HepG2 (cell line): ENCODE measurements around the gene PSMA4. TPM values are rescaled to one million over a fixed set of nuclear protein-coding genes. Genes with fewer than 3 reads are reported as not detected.

Experiments used
- ELF4 ChIP-seq: sonication (generic); formaldehyde crosslinking; IDR thresholded peaks from 2 replicates; pipeline ENCODE4 v1.5.0; 2020; ENCODE audit warnings: missing genetic modification reagents, mild to moderate bottlenecking, moderate library complexity, borderline replicate concordance
- FOSL1 ChIP-seq: sonication (generic); formaldehyde crosslinking; IDR thresholded peaks from 2 replicates; pipeline ENCODE4 v1.9.0; 2021; ENCODE audit warnings: missing genetic modification reagents, borderline replicate concordance
- FOXK2 ChIP-seq: fragments of 450-650 bp; IDR thresholded peaks from 2 replicates; pipeline ENCODE4 v1.6.1; 2016
- NBN ChIP-seq: fragments of 450-650 bp; conservative IDR thresholded peaks from 2 replicates; pipeline ENCODE4 v1.6.1; 2017
- ONECUT2 ChIP-seq: sonication (generic); formaldehyde crosslinking; IDR thresholded peaks from 2 replicates; pipeline ENCODE4 v1.4.0; 2020; ENCODE audit warnings: missing genetic modification reagents
- SALL1 ChIP-seq: sonication (generic); formaldehyde crosslinking; IDR thresholded peaks from 2 replicates; pipeline ENCODE4 v1.8.0; 2022; ENCODE audit warnings: mild to moderate bottlenecking, missing genetic modification reagents
- SP2 ChIP-seq: sonication (generic); formaldehyde crosslinking; IDR thresholded peaks from 2 replicates; pipeline ENCODE4 v1.5.1; 2020; ENCODE audit warnings: mild to moderate bottlenecking, missing genetic modification reagents
- TBP ChIP-seq: sonication (generic); formaldehyde crosslinking; IDR thresholded peaks from 2 replicates; pipeline ENCODE4 v1.5.0; 2020; ENCODE audit warnings: missing genetic modification reagents
- polyA plus RNA-seq, 8 experiments: library from polyadenylated mRNA; depleted of rRNA in 3 of 8; stranded (reverse) in 7 of 8; unstranded in 1 of 8; fragments of >200 nt; fragmentation: Illumina TruSeq in 4 of 8; extraction: Trizol in 4 of 8; gene quantifications; 2 replicates each; pipeline versions ENCODE4 v1.2.1 to v1.2.3, GENCODE V29; 2011 to 2016; ENCODE audit warnings: low read depth in 4 of 8, missing spikeins in 1 of 8, mixed read lengths in 1 of 8; ENCODE audit not compliant: insufficient read depth in 1 of 8
- total RNA-seq, 5 experiments: library from RNA; depleted of rRNA; stranded (reverse); fragments of >200 nt; fragmentation: Illumina TruSeq; extraction: Trizol; gene quantifications; 2 replicates each; pipeline ENCODE4 v1.2.3, GENCODE V29; 2016; ENCODE audit warnings: low read depth in 1 of 5
- TF ChIP-seq, protein P1 (sequence below): sonication (generic); formaldehyde crosslinking; IDR thresholded peaks from 2 replicates; pipeline ENCODE4 v1.4.0; 2020; ENCODE audit warnings: missing genetic modification reagents, borderline replicate concordance
- TF ChIP-seq, protein P2 (sequence below): sonication (generic); formaldehyde crosslinking; IDR thresholded peaks from 2 replicates; pipeline ENCODE4 v1.4.0; 2020; ENCODE audit warnings: missing genetic modification reagents
- TF ChIP-seq, protein P3 (sequence below): fragments of 450-650 bp; IDR thresholded peaks from 2 replicates; pipeline ENCODE4 v1.6.1; 2016
- TF ChIP-seq, protein P4 (sequence below): sonication (generic); formaldehyde crosslinking; IDR thresholded peaks from 2 replicates; pipeline ENCODE4 v1.4.0; 2020; ENCODE audit warnings: missing genetic modification reagents
- TF ChIP-seq, protein P5 (sequence below): IDR thresholded peaks from 2 replicates; pipeline ENCODE4 v1.6.1; 2016; ENCODE audit warnings: missing compliant biosample characterization, missing genetic modification reagents, borderline replicate concordance
- TF ChIP-seq, protein P6 (sequence below): sonication (generic); formaldehyde crosslinking; IDR thresholded peaks from 2 replicates; pipeline ENCODE4 v1.5.0; 2020; ENCODE audit warnings: missing genetic modification reagents
- TF ChIP-seq, protein P7 (sequence below): sonication (generic); formaldehyde crosslinking; IDR thresholded peaks from 2 replicates; pipeline ENCODE4 v1.4.0; 2020; ENCODE audit warnings: mild to moderate bottlenecking, missing genetic modification reagents
- TF ChIP-seq, protein P8 (sequence below): sonication (generic); formaldehyde crosslinking; IDR thresholded peaks from 2 replicates; pipeline ENCODE4 v1.4.0; 2020; ENCODE audit warnings: missing genetic modification reagents

The PSMA4 gene
- total and polyA plus RNA-seq, 2 of the 13 experiments (the other 11 are each of a cell fraction or from before 2014, with no cell fraction given) = 202 to 404 TPM

DNA sequence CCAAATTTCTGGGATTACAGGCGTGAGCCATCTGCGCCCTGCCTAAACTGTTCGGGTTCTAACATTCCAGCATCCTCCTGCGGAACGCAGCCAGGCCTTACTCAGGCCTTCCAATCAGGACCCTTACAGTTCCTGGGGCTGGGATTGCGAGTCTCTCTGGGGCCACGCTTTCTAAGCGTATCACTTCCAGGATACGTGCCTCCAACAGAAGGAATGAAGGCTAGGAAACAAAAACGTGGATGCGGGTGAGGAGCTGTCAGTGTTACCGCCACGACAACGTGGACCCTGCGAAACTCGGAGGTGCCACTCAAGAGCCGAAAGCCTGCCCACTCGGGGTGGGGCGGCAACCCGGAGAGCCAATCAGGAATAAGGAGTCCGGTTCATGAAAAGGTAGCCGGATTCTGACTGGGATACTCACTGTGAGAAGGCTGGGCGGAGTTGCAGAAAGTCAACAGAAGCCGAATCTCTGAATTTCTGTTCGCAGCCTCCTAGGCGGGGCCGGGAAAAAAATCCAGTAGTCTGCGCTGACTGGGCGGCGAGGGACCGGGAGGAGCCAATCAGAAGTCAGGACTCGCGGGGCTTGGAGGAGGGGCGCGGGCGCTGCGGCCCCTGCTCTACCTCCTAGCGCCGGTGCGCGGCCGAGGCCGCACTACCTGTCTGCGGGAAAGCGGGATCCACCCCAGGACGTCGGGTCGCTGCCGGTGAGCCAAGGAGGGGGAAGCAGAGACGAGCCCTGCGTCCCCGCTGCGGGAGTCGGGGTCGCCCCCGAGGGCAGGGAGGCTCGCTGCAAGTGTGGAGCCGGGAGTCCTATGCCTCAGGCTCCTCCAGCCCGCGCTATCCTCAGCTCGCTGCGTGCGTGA lies 33.0 kb upstream of the PSMA4 start, which contains the start of gene HYKK (continued):
- TF ChIP-seq, protein P1, sequence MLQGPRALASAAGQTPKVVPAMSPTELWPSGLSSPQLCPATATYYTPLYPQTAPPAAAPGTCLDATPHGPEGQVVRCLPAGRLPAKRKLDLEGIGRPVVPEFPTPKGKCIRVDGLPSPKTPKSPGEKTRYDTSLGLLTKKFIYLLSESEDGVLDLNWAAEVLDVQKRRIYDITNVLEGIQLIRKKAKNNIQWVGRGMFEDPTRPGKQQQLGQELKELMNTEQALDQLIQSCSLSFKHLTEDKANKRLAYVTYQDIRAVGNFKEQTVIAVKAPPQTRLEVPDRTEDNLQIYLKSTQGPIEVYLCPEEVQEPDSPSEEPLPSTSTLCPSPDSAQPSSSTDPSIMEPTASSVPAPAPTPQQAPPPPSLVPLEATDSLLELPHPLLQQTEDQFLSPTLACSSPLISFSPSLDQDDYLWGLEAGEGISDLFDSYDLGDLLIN (CRISPR knock-in tag) = no peak
- TF ChIP-seq FOXK2 = no peak
- TF ChIP-seq TBP = no peak
- TF ChIP-seq, protein P2, sequence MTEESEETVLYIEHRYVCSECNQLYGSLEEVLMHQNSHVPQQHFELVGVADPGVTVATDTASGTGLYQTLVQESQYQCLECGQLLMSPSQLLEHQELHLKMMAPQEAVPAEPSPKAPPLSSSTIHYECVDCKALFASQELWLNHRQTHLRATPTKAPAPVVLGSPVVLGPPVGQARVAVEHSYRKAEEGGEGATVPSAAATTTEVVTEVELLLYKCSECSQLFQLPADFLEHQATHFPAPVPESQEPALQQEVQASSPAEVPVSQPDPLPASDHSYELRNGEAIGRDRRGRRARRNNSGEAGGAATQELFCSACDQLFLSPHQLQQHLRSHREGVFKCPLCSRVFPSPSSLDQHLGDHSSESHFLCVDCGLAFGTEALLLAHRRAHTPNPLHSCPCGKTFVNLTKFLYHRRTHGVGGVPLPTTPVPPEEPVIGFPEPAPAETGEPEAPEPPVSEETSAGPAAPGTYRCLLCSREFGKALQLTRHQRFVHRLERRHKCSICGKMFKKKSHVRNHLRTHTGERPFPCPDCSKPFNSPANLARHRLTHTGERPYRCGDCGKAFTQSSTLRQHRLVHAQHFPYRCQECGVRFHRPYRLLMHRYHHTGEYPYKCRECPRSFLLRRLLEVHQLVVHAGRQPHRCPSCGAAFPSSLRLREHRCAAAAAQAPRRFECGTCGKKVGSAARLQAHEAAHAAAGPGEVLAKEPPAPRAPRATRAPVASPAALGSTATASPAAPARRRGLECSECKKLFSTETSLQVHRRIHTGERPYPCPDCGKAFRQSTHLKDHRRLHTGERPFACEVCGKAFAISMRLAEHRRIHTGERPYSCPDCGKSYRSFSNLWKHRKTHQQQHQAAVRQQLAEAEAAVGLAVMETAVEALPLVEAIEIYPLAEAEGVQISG = peak; percentile 45; the same call in 1 of the 2 replicates
- TF ChIP-seq, protein P3, sequence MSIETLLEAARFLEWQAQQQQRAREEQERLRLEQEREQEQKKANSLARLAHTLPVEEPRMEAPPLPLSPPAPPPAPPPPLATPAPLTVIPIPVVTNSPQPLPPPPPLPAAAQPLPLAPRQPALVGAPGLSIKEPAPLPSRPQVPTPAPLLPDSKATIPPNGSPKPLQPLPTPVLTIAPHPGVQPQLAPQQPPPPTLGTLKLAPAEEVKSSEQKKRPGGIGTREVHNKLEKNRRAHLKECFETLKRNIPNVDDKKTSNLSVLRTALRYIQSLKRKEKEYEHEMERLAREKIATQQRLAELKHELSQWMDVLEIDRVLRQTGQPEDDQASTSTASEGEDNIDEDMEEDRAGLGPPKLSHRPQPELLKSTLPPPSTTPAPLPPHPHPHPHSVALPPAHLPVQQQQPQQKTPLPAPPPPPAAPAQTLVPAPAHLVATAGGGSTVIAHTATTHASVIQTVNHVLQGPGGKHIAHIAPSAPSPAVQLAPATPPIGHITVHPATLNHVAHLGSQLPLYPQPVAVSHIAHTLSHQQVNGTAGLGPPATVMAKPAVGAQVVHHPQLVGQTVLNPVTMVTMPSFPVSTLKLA = peak; percentile 72
- TF ChIP-seq, protein P4, sequence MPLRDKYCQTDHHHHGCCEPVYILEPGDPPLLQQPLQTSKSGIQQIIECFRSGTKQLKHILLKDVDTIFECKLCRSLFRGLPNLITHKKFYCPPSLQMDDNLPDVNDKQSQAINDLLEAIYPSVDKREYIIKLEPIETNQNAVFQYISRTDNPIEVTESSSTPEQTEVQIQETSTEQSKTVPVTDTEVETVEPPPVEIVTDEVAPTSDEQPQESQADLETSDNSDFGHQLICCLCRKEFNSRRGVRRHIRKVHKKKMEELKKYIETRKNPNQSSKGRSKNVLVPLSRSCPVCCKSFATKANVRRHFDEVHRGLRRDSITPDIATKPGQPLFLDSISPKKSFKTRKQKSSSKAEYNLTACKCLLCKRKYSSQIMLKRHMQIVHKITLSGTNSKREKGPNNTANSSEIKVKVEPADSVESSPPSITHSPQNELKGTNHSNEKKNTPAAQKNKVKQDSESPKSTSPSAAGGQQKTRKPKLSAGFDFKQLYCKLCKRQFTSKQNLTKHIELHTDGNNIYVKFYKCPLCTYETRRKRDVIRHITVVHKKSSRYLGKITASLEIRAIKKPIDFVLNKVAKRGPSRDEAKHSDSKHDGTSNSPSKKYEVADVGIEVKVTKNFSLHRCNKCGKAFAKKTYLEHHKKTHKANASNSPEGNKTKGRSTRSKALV = no peak
- TF ChIP-seq ONECUT2 (CRISPR knock-in tag) = no peak
- no peak for TF ChIP-seq FOSL1 (CRISPR knock-in tag)
- TF ChIP-seq NBN = no peak
- TF ChIP-seq, protein P5, sequence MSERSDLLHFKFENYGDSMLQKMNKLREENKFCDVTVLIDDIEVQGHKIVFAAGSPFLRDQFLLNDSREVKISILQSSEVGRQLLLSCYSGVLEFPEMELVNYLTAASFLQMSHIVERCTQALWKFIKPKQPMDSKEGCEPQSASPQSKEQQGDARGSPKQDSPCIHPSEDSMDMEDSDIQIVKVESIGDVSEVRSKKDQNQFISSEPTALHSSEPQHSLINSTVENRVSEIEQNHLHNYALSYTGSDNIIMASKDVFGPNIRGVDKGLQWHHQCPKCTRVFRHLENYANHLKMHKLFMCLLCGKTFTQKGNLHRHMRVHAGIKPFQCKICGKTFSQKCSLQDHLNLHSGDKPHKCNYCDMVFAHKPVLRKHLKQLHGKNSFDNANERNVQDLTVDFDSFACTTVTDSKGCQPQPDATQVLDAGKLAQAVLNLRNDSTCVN (CRISPR knock-in tag) = peak; percentile 52; the same call in 1 of the 2 replicates
- TF ChIP-seq, protein P6, sequence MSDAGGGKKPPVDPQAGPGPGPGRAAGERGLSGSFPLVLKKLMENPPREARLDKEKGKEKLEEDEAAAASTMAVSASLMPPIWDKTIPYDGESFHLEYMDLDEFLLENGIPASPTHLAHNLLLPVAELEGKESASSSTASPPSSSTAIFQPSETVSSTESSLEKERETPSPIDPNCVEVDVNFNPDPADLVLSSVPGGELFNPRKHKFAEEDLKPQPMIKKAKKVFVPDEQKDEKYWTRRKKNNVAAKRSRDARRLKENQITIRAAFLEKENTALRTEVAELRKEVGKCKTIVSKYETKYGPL (CRISPR knock-in tag) = no peak
- TF ChIP-seq, protein P7, sequence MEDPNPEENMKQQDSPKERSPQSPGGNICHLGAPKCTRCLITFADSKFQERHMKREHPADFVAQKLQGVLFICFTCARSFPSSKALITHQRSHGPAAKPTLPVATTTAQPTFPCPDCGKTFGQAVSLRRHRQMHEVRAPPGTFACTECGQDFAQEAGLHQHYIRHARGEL (CRISPR knock-in tag) = no peak
- TF ChIP-seq, protein P8, sequence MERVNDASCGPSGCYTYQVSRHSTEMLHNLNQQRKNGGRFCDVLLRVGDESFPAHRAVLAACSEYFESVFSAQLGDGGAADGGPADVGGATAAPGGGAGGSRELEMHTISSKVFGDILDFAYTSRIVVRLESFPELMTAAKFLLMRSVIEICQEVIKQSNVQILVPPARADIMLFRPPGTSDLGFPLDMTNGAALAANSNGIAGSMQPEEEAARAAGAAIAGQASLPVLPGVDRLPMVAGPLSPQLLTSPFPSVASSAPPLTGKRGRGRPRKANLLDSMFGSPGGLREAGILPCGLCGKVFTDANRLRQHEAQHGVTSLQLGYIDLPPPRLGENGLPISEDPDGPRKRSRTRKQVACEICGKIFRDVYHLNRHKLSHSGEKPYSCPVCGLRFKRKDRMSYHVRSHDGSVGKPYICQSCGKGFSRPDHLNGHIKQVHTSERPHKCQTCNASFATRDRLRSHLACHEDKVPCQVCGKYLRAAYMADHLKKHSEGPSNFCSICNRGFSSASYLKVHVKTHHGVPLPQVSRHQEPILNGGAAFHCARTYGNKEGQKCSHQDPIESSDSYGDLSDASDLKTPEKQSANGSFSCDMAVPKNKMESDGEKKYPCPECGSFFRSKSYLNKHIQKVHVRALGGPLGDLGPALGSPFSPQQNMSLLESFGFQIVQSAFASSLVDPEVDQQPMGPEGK = peak; percentile 37; the same call in 1 of the 2 replicates
- no peak for TF ChIP-seq ELF4 (CRISPR knock-in tag)
- TF ChIP-seq SALL1 = peak; percentile 26; the same call in 1 of the 2 replicates
- peak; percentile 85 for TF ChIP-seq SP2 (CRISPR knock-in tag)
